ENCODE data around the gene FAM9C.

DNA sequence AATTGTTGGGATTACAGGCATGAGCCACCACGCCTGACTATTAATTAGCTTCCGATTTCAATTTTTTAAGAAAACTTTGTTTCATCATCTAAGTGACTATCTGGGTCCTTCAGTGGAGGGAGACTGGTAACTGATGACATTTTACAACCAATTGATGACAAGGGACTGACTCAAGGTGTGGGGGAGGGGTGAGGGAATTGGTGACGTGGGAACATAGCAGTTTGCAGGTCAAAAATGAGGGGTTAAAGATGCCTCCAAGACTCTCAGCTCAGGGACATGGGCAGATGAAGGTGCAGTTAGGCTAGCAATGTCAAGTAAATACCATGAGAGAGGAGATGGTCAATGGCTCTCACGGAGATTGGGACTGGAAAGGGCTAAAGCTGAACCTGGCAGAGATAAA, 5.7 kb upstream of the FAM9C start:
- TF ChIP-seq, protein P1, sequence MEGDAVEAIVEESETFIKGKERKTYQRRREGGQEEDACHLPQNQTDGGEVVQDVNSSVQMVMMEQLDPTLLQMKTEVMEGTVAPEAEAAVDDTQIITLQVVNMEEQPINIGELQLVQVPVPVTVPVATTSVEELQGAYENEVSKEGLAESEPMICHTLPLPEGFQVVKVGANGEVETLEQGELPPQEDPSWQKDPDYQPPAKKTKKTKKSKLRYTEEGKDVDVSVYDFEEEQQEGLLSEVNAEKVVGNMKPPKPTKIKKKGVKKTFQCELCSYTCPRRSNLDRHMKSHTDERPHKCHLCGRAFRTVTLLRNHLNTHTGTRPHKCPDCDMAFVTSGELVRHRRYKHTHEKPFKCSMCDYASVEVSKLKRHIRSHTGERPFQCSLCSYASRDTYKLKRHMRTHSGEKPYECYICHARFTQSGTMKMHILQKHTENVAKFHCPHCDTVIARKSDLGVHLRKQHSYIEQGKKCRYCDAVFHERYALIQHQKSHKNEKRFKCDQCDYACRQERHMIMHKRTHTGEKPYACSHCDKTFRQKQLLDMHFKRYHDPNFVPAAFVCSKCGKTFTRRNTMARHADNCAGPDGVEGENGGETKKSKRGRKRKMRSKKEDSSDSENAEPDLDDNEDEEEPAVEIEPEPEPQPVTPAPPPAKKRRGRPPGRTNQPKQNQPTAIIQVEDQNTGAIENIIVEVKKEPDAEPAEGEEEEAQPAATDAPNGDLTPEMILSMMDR (IDR thresholded peaks at IDR 0.05), result no peak
- TF ChIP-seq POLR2A (IDR thresholded peaks at IDR 0.05) (no peak), POLR2AphosphoS5 (IDR thresholded peaks at IDR 0.05) (no peak)
